Nephron (organoid): Measurements from ENCODE around the gene RBM23.

Experiments used
- H3K27ac Mint-ChIP-seq, 3 experiments: 2 replicates each; pipeline ENCODE4 v1.8.0; 2020; ENCODE audit warnings: mixed read lengths in 3 of 3, mild to moderate bottlenecking in 2 of 3, moderate library complexity in 1 of 3
- H3K27me3 Mint-ChIP-seq: 2 replicates; pipeline ENCODE4 v1.8.0; 2021; ENCODE audit warnings: low read depth, mild to moderate bottlenecking, moderate library complexity, mixed read lengths
- H3K36me3 Mint-ChIP-seq: 2 replicates; pipeline ENCODE4 v1.8.0; 2020; ENCODE audit warnings: low read depth, mixed read lengths
- H3K4me1 Mint-ChIP-seq: 2 replicates; pipeline ENCODE4 v1.8.0; 2020; ENCODE audit warnings: mixed read lengths
- H3K4me3 Mint-ChIP-seq, 3 experiments: 2 replicates each; pipeline ENCODE4 v1.8.0; 2020; ENCODE audit warnings: mild to moderate bottlenecking in 3 of 3, mixed read lengths in 3 of 3, moderate library complexity in 2 of 3
- H3K9me3 Mint-ChIP-seq: 2 replicates; pipeline ENCODE4 v1.8.0; 2020; ENCODE audit warnings: mixed read lengths
- TF ChIP-seq, protein P1 (sequence below), 3 experiments: fragments of 200-600 bp; sonication (generic); IDR thresholded peaks; one replicate each; pipeline ENCODE4 v1.5.0; 2021; ENCODE audit warnings: antibody characterized with exemption in 3 of 3; ENCODE audit not compliant: unreplicated experiment in 3 of 3

The RBM23 gene

DNA sequence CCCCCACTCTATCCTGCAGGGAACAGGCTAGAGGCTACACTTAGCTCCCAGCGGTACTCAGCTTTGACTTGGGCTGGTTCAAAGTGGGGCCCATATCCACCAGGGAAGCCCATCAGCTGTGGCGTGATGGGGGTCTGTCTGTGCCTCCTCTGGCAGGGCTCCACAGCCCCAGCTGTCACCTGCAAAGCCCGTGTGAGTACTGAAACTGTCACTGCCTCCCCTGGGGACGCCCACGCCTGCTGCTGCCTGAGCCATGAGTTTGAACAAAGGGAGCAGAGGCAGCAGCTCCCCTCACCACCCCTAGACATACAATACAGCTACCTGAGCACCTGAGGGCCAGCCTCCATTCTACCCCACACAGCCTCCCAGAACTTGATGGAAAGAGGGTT lies 31.0 kb downstream of the RBM23 start:
- Mint-ChIP-seq H3K4me1 (peaks cover 44% of the 10 kb centered on the region), H3K36me3 (no peaks in the 10 kb centered on the region), H3K4me3 (peak overlapping the region; percentile 93 to 98 (median 96)), H3K27me3 (peaks cover 5% of the 10 kb centered on the region), H3K9me3 (no peaks in the 10 kb centered on the region), H3K27ac (peak overlapping the region; percentile 98 to 99 (median 99))
- TF ChIP-seq, protein P1, sequence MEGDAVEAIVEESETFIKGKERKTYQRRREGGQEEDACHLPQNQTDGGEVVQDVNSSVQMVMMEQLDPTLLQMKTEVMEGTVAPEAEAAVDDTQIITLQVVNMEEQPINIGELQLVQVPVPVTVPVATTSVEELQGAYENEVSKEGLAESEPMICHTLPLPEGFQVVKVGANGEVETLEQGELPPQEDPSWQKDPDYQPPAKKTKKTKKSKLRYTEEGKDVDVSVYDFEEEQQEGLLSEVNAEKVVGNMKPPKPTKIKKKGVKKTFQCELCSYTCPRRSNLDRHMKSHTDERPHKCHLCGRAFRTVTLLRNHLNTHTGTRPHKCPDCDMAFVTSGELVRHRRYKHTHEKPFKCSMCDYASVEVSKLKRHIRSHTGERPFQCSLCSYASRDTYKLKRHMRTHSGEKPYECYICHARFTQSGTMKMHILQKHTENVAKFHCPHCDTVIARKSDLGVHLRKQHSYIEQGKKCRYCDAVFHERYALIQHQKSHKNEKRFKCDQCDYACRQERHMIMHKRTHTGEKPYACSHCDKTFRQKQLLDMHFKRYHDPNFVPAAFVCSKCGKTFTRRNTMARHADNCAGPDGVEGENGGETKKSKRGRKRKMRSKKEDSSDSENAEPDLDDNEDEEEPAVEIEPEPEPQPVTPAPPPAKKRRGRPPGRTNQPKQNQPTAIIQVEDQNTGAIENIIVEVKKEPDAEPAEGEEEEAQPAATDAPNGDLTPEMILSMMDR (IDR thresholded peaks at IDR 0.05; ENCODE audit: unreplicated experiment in 3 of 3): no peak

DNA sequence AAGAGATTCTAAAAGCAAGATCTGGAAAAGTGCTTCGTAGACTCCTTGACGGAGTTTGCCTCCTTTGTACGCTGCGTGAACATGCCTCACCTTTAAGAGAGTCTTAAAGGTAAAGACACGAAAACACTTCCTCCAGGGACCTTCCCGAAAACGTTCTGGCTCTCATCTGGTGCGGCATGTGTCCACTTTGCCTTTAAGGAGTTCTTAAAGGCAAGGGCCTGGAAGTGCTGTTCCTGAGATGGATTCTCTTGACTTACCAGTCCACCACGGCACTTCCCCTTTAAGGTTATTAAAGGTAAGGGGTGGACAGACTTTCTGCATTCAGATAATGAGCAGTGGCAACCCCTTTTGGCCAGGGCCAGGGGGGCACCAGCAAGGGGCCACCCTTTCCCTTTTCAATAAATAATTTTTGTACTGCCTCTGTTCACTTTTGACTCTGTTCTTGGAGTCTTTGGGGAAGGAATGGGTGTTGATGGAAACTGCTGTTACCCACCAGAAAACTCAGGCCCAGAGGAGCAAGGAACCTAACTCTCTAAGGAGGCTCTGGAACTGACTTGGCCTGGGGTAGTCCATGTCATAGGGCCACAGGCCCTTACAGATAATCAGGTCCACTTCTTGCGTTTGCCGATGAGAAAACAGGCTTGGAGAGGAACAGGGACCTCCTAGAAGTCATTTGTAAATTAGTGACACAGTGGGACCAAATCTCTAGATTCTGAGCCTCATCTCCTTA lies 31.5 kb downstream of the RBM23 start:
- TF ChIP-seq, protein P1 (IDR thresholded peaks at IDR 0.05; ENCODE audit: unreplicated experiment in 3 of 3): no peak

DNA sequence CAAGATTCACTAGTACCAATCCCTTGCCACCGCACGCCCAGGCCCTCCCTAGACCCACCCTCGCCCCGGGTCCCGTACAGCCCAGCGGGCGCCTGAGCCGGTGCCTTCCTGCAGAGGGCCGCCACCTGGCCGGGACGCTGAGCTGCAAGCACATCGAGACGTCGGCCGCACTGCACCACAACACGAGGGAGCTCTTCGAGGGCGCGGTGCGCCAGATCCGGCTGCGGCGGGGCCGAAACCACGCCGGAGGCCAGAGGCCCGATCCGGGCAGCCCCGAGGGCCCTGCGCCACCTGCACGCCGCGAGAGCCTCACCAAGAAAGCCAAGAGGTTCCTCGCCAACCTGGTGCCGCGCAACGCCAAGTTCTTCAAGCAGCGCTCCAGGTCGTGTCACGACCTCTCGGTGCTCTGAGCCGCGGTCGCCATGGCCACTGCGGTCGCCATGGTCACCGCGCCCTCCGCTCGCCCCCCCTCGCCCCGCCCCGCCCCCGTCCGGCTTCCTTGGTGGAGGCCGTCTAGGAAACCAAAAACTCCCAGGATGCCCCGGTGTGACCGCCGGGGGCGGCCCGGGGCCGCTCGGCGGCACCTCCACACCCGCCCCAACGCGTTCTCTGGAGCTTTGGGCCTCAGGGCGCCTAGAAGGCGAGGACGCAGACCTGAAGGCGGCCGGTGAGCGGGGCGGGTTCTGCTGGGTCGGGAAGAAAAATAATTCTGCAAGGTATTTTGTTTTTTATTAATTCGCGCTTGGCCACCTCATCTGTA lies 32.3 kb downstream of the RBM23 start:
- Mint-ChIP-seq H3K36me3 (no peaks in the 10 kb centered on the region), H3K27me3 (peaks cover 5% of the 10 kb centered on the region), H3K27ac (peak overlapping the region; percentile 98 to 99 (median 99)), H3K9me3 (no peaks in the 10 kb centered on the region), H3K4me3 (peak overlapping the region; percentile 93 to 98 (median 96)), H3K4me1 (peaks cover 54% of the 10 kb centered on the region)
- TF ChIP-seq, protein P1 (IDR thresholded peaks at IDR 0.05; ENCODE audit: unreplicated experiment in 3 of 3): no peak

More for the DNA sequence above, 31.5 kb downstream of the RBM23 start:
- Mint-ChIP-seq H3K36me3 (no peaks in the 10 kb centered on the region), H3K27ac (peak overlapping the region; percentile 98 to 99 (median 99)), H3K4me3 (peak overlapping the region; percentile 93 to 98 (median 96)), H3K9me3 (no peaks in the 10 kb centered on the region), H3K4me1 (peaks cover 49% of the 10 kb centered on the region), H3K27me3 (peaks cover 5% of the 10 kb centered on the region)

DNA sequence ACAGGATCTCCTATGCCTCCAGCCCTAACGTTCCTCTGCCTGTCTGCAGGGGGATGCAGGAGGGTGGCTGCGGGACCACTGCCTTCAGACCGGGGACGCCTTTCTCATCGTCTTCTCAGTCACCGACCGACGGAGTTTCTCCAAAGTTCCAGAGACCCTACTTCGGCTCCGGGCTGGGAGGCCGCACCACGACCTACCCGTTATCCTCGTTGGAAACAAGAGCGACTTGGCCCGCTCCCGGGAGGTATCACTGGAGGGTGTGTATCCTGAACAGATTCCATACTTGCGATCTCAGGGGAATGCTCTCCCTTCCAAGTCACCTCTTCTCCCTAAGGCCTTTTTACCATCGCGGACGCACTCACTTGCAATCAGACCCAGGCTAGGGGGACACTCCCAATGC lies 33.0 kb downstream of the RBM23 start:
- H3K9me3 Mint-ChIP-seq: no peaks in the 10 kb centered on the region
- TF ChIP-seq, protein P1 (IDR thresholded peaks at IDR 0.05; ENCODE audit: unreplicated experiment in 3 of 3): no peak
- H3K4me1 Mint-ChIP-seq: peaks cover 58% of the 10 kb centered on the region
- H3K27ac Mint-ChIP-seq: peak overlapping the region; percentile 83 to 99 (median 87)
- peak overlapping the region; percentile 76 to 93 (median 87) for H3K4me3 Mint-ChIP-seq
- no peaks in the 10 kb centered on the region for H3K36me3 Mint-ChIP-seq
- peaks cover 5% of the 10 kb centered on the region for H3K27me3 Mint-ChIP-seq

DNA sequence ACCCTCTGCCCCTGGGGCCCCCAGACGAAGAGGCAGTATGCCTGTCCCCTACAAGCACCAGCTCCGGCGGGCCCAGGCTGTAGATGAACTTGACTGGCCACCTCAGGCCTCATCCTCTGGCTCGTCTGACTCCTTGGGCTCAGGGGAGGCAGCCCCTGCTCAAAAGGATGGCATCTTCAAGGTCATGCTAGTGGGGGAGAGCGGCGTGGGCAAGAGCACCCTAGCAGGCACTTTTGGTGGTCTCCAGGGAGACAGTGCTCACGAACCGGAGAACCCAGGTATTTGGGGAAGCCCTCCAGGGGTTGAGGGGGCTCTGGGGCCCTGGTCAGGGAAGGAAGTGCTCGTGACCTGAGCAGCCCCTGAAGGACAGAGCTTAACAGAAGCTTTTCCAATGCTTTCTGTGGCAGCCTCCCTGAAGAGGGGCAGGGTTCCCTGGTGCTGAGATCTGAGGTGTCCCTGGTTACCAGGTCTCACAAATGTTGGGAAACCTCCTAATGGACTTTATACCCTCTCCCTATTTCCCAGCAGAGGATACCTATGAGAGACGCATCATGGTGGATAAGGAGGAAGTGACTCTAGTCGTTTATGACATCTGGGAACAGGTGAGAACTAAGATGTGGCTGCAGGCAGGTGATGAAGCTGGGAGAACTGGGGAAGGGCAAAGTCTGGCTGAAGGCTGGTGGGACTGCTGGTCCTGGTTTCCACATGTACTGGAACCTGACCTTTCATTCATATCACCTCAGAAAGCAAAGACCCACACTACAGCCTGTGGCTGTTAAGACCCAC lies 34.0 kb downstream of the RBM23 start:
- Mint-ChIP-seq H3K9me3 (no peaks in the 10 kb centered on the region), H3K4me1 (peaks cover 58% of the 10 kb centered on the region), H3K27ac (peak overlapping the region; percentile 83 to 91 (median 88)), H3K4me3 (peak overlapping the region; percentile 66 to 87 (median 76)), H3K27me3 (peaks cover 5% of the 10 kb centered on the region), H3K36me3 (no peaks in the 10 kb centered on the region)
- TF ChIP-seq, protein P1 (IDR thresholded peaks at IDR 0.05; ENCODE audit: unreplicated experiment in 3 of 3): no peak
